GM19467 (cell line): ENCODE measurements around the gene FOXE3.

Experiments
- ATAC-seq: cut with Tn5 transposase; IDR thresholded peaks from one replicate; pipeline ENCODE4 v1.9.1; 2021; ENCODE audit warnings: mild to moderate bottlenecking, moderate library complexity; ENCODE audit not compliant: unreplicated experiment

The FOXE3 gene

GRCh38 chr1:47434051-47434842 is 18.2 kb downstream of the FOXE3 start:
- ATAC-seq: no peak

- ATAC-seq: no peak
These were observed 19.6 kb downstream of the FOXE3 start for GRCh38 chr1:47435506-47436303.

GRCh38 chr1:47436304-47436978 is 20.4 kb downstream of the FOXE3 start:
- ATAC-seq: peak; percentile 50

- peak; percentile 9 for ATAC-seq
These were observed 20.9 kb downstream of the FOXE3 start for GRCh38 chr1:47436979-47437446.

GRCh38 chr1:47437447-47438164 is 21.5 kb downstream of the FOXE3 start, which contains the start of gene FOXD2:
Gene FOXD2 (plus strand): TSS chr1:47438044. CDS start chr1:47438136, 92 bp downstream.
- peak; percentile 77 for ATAC-seq

GRCh38 chr1:47438165-47439016 is 22.3 kb downstream of the FOXE3 start:
- ATAC-seq: no peak

- ATAC-seq: no peak
These were observed 23.1 kb downstream of the FOXE3 start for GRCh38 chr1:47439017-47439818.

GRCh38 chr1:47439819-47440598 is 23.9 kb downstream of the FOXE3 start:
- no peak for ATAC-seq

- ATAC-seq: no peak
These were observed 24.6 kb downstream of the FOXE3 start for GRCh38 chr1:47440599-47441081.

- no peak for ATAC-seq
These were observed 25.5 kb downstream of the FOXE3 start for GRCh38 chr1:47441450-47442106.

- no peak for ATAC-seq
These were observed 26.1 kb downstream of the FOXE3 start for GRCh38 chr1:47442202-47442601.

- ATAC-seq: no peak
These were observed 26.9 kb downstream of the FOXE3 start for GRCh38 chr1:47442842-47443529.

GRCh38 chr1:47443530-47444296 is 27.6 kb downstream of the FOXE3 start:
- ATAC-seq: no peak

- no peak for ATAC-seq
These were observed 28.1 kb downstream of the FOXE3 start for GRCh38 chr1:47444297-47444561.

GRCh38 chr1:47444562-47445465 is 28.7 kb downstream of the FOXE3 start:
- no peak for ATAC-seq
